ENCODE data around the gene ENO1.

- TF ChIP-seq ZC3H11A (IDR thresholded peaks at IDR 0.05; ENCODE audit: low read depth, low read length) (no peak), ZNF830 (CRISPR knock-in tag; IDR thresholded peaks at IDR 0.05) (no peak), POLR2AphosphoS5 (IDR thresholded peaks at IDR 0.05; ENCODE audit: control insufficient read depth, insufficient read depth, low read depth, low read length) (no peak), EZH2 (IDR thresholded peaks at IDR 0.05; ENCODE audit: borderline replicate concordance, low read depth, low read length) (no peak)
Observed at GRCh38 chr1:8831340-8831739, 47.1 kb downstream of the ENO1 start.
